Choroid plexus epithelial cell (primary cell): ENCODE measurements around the gene WDR44.

Experiments
- DNase-seq: peaks from one replicate; pipeline ENCODE4 v3.0.0-alpha.2; 2010; ENCODE audit warnings: low read depth
- H3K4me3 ChIP-seq: 2 replicates; pipeline ENCODE4 v1.5.1; 2011; ENCODE audit warnings: low read depth, mild to moderate bottlenecking, control low read depth, low read length, moderate library complexity
- TF ChIP-seq, protein P1 (sequence below): conservative IDR thresholded peaks from 2 replicates; pipeline ENCODE4 v1.5.1; 2011; ENCODE audit warnings: low read depth, mild to moderate bottlenecking, control low read depth, inconsistent platforms, low read length, moderate library complexity

WDR44 gene

DNA sequence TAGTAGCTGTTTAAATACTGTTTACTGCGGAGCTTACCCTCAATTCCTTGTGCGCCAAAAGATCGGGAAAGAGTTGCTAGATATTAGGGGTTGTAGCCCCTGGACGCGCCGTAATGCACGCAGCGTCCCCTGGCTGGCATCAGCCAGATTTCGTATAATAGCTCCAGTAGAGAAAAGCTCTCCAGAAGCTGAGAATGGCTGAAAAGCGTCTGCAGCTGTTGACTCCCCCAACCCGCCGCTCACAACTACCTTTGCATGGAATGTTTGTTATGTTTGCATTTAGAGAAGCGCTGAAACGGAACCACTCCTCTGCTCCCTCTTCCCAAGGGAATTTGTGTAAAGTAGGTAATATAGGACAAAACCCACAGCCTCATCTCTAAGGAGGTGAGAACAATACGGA, 153.4 kb downstream of the WDR44 start:
- TF ChIP-seq, protein P1, sequence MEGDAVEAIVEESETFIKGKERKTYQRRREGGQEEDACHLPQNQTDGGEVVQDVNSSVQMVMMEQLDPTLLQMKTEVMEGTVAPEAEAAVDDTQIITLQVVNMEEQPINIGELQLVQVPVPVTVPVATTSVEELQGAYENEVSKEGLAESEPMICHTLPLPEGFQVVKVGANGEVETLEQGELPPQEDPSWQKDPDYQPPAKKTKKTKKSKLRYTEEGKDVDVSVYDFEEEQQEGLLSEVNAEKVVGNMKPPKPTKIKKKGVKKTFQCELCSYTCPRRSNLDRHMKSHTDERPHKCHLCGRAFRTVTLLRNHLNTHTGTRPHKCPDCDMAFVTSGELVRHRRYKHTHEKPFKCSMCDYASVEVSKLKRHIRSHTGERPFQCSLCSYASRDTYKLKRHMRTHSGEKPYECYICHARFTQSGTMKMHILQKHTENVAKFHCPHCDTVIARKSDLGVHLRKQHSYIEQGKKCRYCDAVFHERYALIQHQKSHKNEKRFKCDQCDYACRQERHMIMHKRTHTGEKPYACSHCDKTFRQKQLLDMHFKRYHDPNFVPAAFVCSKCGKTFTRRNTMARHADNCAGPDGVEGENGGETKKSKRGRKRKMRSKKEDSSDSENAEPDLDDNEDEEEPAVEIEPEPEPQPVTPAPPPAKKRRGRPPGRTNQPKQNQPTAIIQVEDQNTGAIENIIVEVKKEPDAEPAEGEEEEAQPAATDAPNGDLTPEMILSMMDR, result no peak
- DNase-seq, result no peak
- H3K4me3 ChIP-seq, result no peak overlapping the region
